ENCODE measurements around the gene OGFOD3.

Gene OGFOD3

GRCh38 chr17:82388223-82388921, 30.0 kb downstream of the OGFOD3 start:
- Histone ChIP-seq H4K20me1 (peaks cover 0 to 80% (median 53%) of the 10 kb centered on the region in 11 experiments; a peak in 18 of 22 replicates), H3K4me1 (peaks cover under 1 to 14% (median 12%) of the 10 kb centered on the region in 10 experiments; a peak in 17 of 20 replicates), H3K9me3 (replicated peaks in 1 of 11) (no peaks in the 10 kb centered on the region), H3K36me3 (peaks cover 4 to 21% (median 12%) of the 10 kb centered on the region in 11 experiments; a peak in 14 of 22 replicates), H3K27ac (no peak overlapping the region), H3K27me3 (peaks cover 57 to 90% (median 79%) of the 10 kb centered on the region in 11 experiments), H3K4me2 (no peak overlapping the region), H3K9ac (no peak overlapping the region), H3K4me3 (no peak overlapping the region)
- TF ChIP-seq Cebpa-rat (IDR thresholded peaks at IDR 0.05), result no peak

- peaks cover under 1 to 15% (median 9%) of the 10 kb centered on the region in 11 experiments; a peak in 13 of 22 replicates for H3K36me3 ChIP-seq
- no peak overlapping the region for H3K9ac ChIP-seq
- peaks cover 0 to 73% (median 46%) of the 10 kb centered on the region in 11 experiments; a peak in 17 of 22 replicates for H4K20me1 ChIP-seq
- no peak overlapping the region for H3K4me3 ChIP-seq
- TF ChIP-seq Cebpa-rat (IDR thresholded peaks at IDR 0.05), result no peak
- no peak overlapping the region; a peak in 1 of 22 replicates for H3K4me2 ChIP-seq
- no peaks in the 10 kb centered on the region for H3K9me3 ChIP-seq (replicated peaks in 1 of 11)
- peaks cover 0 to 10% (median 7%) of the 10 kb centered on the region in 10 experiments; a peak in 17 of 20 replicates for H3K4me1 ChIP-seq
- peaks cover 50 to 83% (median 73%) of the 10 kb centered on the region in 11 experiments for H3K27me3 ChIP-seq
- no peak overlapping the region for H3K27ac ChIP-seq
These were observed 30.7 kb downstream of the OGFOD3 start for GRCh38 chr17:82387705-82388106.

GRCh38 chr17:82386881-82387704, 31.3 kb downstream of the OGFOD3 start:
- H3K4me3 ChIP-seq, result no peak overlapping the region
- no peak overlapping the region for H3K27ac ChIP-seq
- peaks cover 0 to 9% (median 3%) of the 10 kb centered on the region in 11 experiments; a peak in 10 of 22 replicates for H3K36me3 ChIP-seq
- 0 out of 22 replicates have a peak overlapping the region, but pooled peaks of 1 of the 11 experiments have one; percentile 22 for H3K9ac ChIP-seq
- H3K4me1 ChIP-seq, result peaks cover 0 to 8% (median under 1%) of the 10 kb centered on the region in 10 experiments; a peak in 13 of 20 replicates
- no peaks in the 10 kb centered on the region for H3K9me3 ChIP-seq (replicated peaks in 1 of 11)
- H4K20me1 ChIP-seq, result peaks cover 0 to 67% (median 40%) of the 10 kb centered on the region in 11 experiments; a peak in 16 of 22 replicates
- TF ChIP-seq Cebpa-rat (IDR thresholded peaks at IDR 0.05), result no peak
- H3K4me2 ChIP-seq, result no peak overlapping the region; a peak in 3 of 22 replicates
- H3K27me3 ChIP-seq, result peaks cover 44 to 77% (median 67%) of the 10 kb centered on the region in 11 experiments

GRCh38 chr17:82386255-82386831, 32.0 kb downstream of the OGFOD3 start:
- no peak overlapping the region for H3K4me3 ChIP-seq
- H3K9ac ChIP-seq, result no peak overlapping the region
- no peak overlapping the region for H3K27ac ChIP-seq
- H4K20me1 ChIP-seq, result peaks cover 0 to 59% (median 37%) of the 10 kb centered on the region in 11 experiments; a peak in 15 of 22 replicates
- H3K27me3 ChIP-seq, result peaks cover 42 to 78% (median 65%) of the 10 kb centered on the region in 11 experiments
- H3K9me3 ChIP-seq (replicated peaks in 1 of 11), result no peaks in the 10 kb centered on the region
- H3K36me3 ChIP-seq, result peaks cover 0 to 2% (median 0%) of the 10 kb centered on the region in 11 experiments; a peak in 1 of 22 replicates
- TF ChIP-seq Cebpa-rat (IDR thresholded peaks at IDR 0.05), result no peak
- no peak overlapping the region for H3K4me2 ChIP-seq
- H3K4me1 ChIP-seq, result peaks cover 0 to 8% (median 0%) of the 10 kb centered on the region in 10 experiments; a peak in 6 of 20 replicates

- Histone ChIP-seq H3K9me3 (replicated peaks in 1 of 11) (no peaks in the 10 kb centered on the region), H3K4me2 (no peak overlapping the region), H3K27ac (no peak overlapping the region), H4K20me1 (peaks cover 0 to 53% (median 37%) of the 10 kb centered on the region in 11 experiments; a peak in 15 of 22 replicates), H3K27me3 (peaks cover 42 to 81% (median 69%) of the 10 kb centered on the region in 11 experiments), H3K36me3 (no peaks in the 10 kb centered on the region), H3K4me3 (no peak overlapping the region), H3K9ac (no peak overlapping the region), H3K4me1 (peaks cover 0 to 8% (median 0%) of the 10 kb centered on the region in 10 experiments; a peak in 6 of 20 replicates)
- no peak for TF ChIP-seq Cebpa-rat (IDR thresholded peaks at IDR 0.05)
These were observed 32.7 kb downstream of the OGFOD3 start for GRCh38 chr17:82385559-82386254.

GRCh38 chr17:82384730-82385481, 33.5 kb downstream of the OGFOD3 start:
- Histone ChIP-seq H3K9me3 (replicated peaks in 1 of 11) (no peaks in the 10 kb centered on the region), H3K4me3 (no peak overlapping the region), H3K27me3 (peaks cover 44 to 83% (median 70%) of the 10 kb centered on the region in 11 experiments), H4K20me1 (peaks cover 0 to 45% (median 31%) of the 10 kb centered on the region in 11 experiments; a peak in 15 of 22 replicates), H3K27ac (no peak overlapping the region), H3K9ac (no peak overlapping the region), H3K4me1 (peaks cover 0 to 8% (median 0%) of the 10 kb centered on the region in 10 experiments; a peak in 6 of 20 replicates), H3K4me2 (no peak overlapping the region), H3K36me3 (no peaks in the 10 kb centered on the region)
- TF ChIP-seq Cebpa-rat (IDR thresholded peaks at IDR 0.05), result no peak

- H3K4me1 ChIP-seq, result peaks cover 0 to 8% (median 0%) of the 10 kb centered on the region in 10 experiments; a peak in 6 of 20 replicates
- no peak for TF ChIP-seq Cebpa-rat (IDR thresholded peaks at IDR 0.05)
- peaks cover 0 to 40% (median 24%) of the 10 kb centered on the region in 11 experiments; a peak in 15 of 22 replicates for H4K20me1 ChIP-seq
- H3K27me3 ChIP-seq, result peaks cover 49 to 83% (median 73%) of the 10 kb centered on the region in 11 experiments
- no peak overlapping the region for H3K9ac ChIP-seq
- no peak overlapping the region for H3K4me2 ChIP-seq
- H3K36me3 ChIP-seq, result no peaks in the 10 kb centered on the region
- no peak overlapping the region for H3K4me3 ChIP-seq
- no peak overlapping the region for H3K27ac ChIP-seq
- H3K9me3 ChIP-seq (replicated peaks in 1 of 11), result no peaks in the 10 kb centered on the region
These were observed 34.2 kb downstream of the OGFOD3 start for GRCh38 chr17:82384051-82384729.
